ENCODE data around the gene TMEM244.
"Not testable (repeated sequence)": the region's sequence is repeated elsewhere in the genome, so short reads cannot be mapped to it uniquely, and the experiment has no call there.

Gene TMEM244

DNA sequence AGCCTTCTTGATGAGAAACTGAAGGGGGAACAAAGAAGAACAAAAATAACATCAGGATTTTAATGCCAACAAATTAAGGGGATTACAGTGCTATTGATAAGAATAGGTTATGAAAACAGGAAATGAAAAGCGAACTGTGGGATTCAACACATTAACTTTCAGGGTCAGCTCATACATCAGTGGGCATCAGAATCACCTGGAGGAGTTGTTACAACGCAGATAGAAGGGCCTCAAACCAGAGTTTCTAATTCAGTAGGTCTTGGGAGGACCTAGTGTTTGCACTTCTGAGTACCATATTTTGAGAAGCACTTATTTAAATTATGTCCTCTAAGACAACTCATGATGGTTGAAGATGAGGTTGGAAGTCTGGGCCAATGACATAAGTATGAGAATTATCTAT lies 5.6 kb upstream of the TMEM244 start:
- no peak for DNase-seq (ENCODE audit: low read depth)

DNA sequence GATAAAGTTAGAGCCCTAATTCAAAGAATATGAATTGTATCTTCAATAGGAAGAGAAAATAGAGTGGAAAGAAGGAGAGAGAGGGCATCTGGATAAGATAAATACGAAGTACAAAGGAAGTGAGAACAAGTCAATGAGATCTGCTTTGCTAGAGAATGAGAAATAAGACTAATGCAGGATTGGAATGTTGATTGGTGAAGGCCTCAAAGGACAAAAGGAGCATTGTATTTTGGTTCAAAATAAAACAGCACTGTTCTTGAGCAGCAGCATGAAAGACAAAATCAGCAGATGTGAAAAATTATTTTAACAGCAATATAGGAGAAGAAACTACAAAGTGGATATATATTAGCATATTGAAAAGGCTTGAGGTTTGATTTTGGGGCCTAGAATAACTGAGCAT lies 5.1 kb upstream of the TMEM244 start:
- DNase-seq (ENCODE audit: low read depth) = no peak

DNA sequence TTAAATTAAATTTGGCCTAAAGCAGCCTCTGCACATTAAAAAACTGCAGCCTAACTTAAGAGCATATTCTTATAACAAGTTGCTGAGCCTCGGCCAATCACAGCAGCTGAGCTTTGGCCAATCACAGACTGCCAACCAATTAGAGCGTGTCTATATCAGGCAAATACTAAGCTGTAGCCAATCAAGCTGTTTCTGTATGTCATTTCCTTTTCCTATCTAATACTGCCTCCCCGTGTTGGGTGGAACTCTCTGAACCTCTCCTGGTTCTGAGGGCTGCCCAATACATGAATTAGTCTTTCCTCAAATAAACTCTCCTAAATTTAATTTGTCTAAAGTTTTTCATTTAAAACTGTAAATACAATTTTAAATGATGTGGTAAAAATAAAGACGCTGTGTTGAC lies 3.9 kb upstream of the TMEM244 start:
- no peak for DNase-seq (ENCODE audit: low read depth)

DNA sequence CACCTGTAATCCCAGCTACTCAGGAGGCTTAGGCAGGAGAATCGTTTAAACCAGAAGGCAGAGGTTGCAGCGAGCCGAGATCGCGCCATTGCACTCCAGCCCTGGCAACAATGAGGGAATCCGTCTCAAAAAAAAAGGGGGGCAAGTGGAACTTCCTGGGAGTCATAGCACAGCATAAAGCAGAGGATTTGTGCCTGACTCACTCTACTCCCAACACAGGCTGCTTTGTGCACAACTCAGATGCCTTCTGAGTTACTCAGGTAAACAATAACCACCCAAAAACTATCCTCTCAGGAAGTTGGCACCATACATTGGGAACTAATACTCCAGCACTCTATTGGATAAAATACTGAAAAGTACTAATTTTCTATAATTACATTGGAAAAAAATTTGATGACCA lies 2.5 kb upstream of the TMEM244 start:
- no peak for DNase-seq (ENCODE audit: low read depth)

DNA sequence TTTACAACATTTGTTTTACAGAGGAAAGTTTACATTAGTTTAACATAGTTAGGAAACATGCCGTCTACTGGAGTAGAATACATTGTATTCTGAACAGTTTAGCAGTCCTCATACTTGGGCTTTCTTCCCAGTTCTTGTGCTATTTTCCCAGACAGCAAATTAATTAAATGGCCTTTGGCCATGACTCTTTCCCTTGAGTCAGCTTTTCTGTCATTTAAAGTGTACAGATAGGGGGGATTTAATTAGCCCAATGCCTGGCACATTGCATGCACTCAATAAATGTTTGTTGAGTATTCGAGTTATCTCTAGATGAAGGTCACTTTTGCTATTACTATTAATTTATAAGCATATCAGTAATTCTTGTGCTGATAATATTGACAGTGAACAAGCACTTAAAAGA lies 1.6 kb downstream of the TMEM244 start:
- no peak for DNase-seq (ENCODE audit: low read depth)

DNA sequence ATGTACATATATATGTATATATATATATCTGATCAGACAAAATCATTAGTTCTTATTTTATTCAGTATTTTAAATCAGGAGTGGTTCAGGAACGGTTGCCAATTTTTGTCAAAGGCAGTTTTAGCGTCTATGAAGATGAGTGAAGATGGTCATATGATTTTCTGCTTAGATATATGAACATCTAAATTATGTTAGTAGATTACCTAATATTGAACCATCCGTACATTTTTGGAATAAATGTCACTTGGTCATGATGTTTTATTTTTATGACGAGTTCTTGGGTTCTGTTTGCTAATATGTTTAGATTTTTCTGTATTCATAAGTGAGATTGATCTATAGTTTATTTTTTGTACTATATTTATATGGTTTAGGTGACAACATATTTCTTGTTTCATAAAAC lies 3.3 kb downstream of the TMEM244 start:
- no peak for DNase-seq (ENCODE audit: low read depth)

DNA sequence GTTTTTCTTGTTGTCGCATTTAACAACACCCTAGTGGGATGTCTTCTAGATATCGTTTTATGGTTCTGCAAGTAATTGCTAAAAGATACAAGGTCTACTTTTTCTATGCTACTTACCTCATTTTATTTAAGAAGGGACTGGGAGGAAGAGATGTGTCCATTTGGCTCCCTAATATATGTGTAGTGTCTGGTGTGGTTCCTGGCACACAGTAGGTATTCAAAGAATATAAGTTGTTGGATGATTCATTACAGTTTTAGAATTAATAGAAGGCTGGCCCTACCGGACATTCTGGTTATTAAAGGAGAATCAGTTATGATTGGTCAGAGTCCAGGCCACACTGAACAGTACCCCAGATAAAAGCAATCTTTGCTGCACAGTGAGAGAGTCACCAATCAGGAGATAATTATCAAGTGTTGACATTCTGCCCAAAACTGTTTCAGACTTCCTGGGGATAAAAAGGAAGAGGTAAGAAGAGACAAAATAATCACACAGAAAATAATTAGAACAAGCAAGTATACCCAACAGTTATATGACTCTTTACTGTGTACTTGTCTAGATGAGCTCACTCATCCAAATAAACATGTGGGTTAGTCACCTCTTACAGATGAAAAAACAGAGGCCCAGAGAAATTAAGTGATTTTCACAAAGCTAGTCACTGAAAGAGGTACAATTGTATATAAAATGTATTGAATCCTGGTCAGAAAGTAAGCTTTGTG lies 7.0 kb downstream of the TMEM244 start:
- DNase-seq (ENCODE audit: low read depth) = no peak

DNA sequence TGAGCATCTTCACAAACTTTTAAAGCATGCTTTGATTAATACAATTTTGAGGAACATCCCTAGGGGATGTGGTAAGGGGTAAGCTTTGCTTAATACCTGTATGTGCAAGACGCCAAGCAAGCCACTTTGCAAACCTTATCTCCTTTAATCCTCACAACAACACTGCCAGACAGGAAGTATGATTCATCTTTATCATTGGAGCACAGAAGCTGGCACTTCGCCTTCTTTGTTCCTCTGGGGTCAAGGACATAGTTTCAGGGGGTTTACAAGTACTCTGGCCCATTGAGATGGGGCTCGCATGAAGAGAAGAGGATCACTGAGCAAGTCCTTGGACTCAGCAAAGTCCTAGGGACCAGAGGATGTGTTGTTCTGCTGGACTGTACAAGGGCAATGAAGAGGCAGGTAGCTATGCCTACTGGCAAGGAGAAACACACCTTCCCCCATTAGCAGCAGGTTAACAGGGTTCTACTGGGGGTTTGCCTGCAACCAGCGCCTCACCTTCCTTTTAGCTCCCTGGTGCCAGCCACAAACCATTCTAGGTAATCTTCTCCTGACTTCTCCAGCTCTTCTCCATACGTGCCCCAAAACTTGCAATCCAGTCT lies 8.8 kb downstream of the TMEM244 start:
- DNase-seq (ENCODE audit: low read depth) = no peak

DNA sequence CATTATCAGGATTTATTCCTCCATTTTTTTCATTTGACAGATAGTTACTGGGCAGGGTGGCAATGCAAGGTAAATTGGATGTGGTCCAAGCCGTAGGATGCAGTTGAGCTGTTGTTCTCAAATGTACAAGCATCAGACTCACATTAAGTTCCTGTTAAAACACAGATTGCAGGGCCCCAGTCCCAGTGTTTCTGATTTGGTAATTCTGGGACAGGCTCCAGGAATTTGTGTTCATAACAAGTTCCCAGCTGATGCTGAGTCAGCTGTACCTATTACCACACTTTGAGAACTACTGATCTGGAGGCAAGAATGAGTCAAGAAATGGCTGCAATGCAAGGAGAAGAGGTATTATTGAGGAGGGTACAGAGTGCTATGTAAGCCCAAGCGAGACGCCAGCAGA lies 11.7 kb downstream of the TMEM244 start:
- no peak for DNase-seq (ENCODE audit: low read depth)

DNA sequence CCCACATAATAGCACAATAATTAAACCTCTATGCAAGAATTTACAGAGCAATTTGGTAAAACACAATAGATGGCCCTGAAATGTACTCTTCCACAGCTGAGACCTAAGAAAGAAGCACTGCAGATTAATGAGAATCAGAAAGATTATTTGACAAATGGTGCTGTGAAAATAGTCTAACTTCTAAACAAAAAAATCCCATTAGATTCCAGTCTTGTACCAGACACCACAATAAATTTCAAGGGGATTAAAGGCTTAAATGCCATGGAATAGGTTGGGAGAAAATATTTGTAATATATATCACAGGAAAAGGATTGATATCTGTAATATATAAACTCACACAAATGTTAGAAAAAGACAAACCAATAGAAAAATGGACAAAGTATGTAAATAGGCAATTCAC lies 14.4 kb downstream of the TMEM244 start:
- DNase-seq (ENCODE audit: low read depth) = no peak

DNA sequence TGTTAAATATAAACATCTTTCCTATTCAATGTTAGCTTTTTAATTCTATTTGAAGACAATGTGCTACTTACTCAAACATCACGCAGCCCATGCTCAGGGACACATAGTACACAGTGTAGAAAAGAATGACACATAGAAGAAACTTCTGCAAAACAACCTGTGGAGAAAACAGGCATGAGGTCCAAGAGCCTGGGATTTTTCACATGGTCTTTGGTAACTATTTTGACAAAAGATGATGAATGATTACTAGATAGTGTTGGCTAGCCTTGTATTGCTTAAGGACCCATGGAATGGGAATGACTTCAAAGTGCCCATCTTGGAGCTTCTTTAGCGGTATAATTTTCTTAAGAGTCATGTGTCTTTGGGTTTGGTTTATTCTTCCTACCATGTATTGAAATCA lies 15.4 kb downstream of the TMEM244 start:
- no peak for DNase-seq (ENCODE audit: low read depth)

DNA sequence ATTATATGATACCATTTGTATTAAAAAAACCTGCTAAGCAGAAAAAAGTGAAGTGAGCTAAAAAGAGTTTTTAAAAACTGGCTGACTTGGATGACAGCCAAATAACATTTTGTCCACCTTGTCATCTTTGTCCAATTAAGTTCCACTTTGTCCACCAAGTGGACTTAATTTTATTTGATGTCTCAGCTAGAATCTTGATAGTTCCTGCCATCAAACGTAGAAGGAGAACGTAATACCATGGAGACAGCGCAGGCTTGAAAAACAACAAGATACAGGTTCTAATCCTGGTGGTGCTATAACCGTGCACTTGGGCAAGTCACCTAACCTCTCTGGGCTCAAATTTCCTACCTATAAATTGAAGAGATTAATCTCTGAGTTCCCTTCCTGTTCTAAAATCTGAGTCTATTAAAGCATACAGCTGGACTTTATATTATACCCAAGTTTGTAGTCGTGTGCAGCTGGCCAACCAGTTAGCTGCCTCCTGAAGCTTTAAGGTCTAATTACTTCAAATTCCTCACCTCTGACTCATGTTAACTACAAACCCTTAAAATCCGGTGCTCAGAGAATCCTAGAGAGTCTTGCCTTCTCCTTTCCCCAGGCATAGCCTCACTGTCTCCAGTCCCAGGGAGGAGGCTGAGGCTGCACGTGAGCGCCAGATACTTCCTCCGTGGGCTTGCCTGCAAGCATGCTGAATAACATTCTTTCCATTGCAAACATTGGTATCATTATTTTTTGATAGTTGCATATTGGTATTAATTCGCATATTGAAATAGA lies 16.8 kb downstream of the TMEM244 start:
- DNase-seq (ENCODE audit: low read depth) = no peak

DNA sequence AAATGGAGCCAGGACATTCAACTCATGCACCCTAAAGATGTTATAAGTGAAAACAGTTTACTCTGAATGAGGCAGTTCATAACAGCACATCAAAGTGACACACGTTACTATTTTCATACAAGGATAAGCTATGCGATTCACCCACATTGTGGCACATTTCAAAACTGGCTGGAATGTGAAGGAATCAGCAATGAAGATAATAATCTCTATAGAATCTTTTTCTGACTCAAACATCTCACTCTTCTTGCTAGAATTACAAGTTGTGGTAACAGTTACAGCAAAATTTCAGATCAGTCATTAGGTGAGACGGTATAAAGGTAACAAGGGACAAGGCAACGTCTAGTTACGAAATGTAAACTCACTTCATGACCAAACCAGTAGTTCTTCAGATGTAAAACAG lies 17.5 kb downstream of the TMEM244 start:
- no peak for DNase-seq (ENCODE audit: low read depth)

DNA sequence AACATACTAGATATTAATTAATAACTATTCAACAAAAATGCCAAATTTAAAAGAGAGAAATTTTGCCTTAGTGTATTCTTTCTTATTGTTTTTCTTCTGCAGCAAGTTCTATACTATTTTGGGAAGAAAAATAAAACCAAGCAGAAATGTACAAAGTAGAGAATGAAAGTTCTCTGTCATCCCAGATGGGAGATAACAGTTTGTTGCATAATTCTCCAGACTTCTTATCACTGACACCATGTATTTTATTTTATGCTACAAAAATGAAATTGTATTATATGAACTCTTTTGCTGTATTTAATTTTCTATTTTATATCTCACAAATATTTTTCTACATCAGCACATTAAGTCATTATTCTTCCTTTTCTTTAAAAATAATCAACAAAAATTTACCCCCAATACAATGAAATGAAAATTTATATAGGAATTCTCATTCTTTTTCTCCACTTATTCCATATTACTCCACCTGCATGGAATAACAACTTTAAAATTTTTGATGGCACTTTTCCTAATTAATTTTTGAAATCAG lies 18.2 kb downstream of the TMEM244 start:
- no peak for DNase-seq (ENCODE audit: low read depth)

DNA sequence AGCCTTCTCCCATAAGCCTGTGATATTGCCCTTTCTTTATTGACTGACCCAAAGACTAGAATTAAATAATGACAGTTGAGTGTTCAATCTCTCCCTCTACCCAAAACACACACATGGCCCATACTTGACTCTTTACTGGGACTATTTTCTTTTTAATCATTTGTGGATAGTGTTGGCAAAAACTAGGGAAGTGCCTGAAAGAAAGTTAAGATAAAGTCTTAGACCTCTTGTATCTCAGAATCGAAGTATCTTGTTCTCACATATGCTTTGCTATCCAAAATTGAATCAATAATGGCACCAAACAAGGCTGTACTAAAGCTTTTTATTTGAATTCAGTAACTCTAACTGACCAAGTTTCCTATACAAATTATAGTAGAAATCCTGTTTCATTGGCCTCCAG lies 19.0 kb downstream of the TMEM244 start:
- DNase-seq (ENCODE audit: low read depth) = no peak

DNA sequence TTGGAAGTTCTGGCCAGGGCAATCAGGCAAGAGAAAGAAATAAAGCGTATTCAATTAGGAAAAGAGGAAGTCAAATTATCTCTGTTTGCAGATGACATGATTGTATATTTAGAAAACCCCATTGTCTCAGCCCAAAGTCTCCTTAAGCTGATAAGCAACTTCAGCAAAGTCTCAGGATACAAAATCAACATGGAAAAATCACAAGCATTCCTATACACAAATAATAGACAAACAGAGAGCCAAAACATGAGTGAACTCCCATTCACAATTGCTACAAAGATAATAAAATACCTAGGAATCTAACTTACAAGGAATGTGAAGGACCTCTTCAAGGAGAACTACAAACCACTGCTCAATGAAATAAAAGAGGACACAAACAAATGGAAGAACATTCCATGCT lies 21.6 kb downstream of the TMEM244 start:
- not testable (repeated sequence) for DNase-seq (ENCODE audit: low read depth)

DNA sequence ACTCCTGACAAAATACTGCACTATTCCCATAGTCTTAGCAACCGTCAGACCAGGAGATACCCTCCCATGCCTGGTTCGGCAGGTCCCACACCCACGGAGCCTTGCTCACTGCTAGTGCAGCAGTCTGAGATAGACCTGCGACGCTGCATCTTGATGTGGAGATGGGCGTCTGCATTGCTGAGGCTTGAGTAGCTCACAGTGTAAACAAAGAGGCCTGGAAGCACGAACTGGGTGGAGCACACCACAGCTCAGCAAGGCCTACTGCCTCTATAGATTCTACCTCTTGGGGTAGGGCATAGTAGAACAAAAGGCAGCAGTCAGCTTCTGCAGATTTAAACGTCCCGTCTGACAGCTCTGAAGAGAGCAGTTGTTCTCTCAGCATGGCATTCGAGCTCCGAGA lies 25.4 kb downstream of the TMEM244 start:
- no peak for DNase-seq (ENCODE audit: low read depth)

DNA sequence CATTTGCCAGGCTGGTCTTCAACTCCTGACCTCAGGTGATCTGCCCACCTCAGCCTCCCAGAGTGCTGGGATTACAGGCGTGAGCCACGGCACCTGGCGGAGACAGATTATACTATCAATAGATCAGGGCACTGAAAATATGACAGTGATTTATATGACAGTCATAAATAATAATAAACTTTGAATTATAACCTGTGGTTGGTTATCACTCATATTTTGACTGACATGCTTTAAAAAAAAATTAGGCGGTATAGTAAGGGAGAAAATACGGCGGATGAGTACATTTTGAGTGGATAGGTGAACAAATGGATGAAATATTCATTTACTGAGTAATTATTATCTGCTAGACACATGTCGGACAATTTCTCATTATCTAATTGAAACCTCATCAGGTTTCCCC lies 28.8 kb downstream of the TMEM244 start:
- no peak for DNase-seq (ENCODE audit: low read depth)

DNA sequence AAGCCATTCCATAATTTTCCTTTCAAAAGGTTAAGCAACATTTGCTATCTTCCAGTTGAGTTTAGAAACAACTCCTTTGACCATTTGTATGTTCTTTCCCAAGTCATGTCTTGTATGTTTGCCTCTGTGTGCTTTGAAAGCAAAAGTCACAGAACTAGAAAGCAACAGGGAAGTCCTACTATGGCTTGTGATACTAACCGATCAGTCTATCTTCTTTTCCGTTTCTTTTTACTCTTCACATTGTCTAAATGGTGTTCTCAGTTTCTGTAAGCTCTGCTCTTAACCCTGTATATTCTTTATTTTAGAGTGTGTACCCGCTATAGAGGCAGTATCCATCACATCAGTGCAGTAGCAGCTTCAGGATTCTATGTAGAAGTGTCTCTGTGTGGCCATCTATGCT lies 32.9 kb downstream of the TMEM244 start:
- no peak for DNase-seq (ENCODE audit: low read depth)

DNA sequence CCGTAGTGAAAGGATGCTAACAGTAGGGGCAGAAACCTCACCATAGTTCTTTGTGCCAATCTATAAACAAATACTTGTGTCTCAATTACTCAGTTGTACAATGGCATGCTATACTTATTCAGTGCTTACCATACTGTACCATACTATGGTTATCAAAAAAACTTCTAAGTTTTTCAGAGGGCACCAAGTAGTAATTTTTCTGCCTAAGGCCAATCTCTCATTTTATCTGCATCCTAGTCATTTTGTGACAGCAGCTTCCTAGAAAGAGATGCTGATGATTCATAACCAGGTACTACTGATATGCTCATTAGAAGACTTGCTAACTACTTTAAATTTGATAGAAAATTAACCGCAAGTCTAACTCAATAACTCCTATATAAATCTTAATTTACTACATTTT lies 42.9 kb downstream of the TMEM244 start:
- DNase-seq (ENCODE audit: low read depth) = no peak

DNA sequence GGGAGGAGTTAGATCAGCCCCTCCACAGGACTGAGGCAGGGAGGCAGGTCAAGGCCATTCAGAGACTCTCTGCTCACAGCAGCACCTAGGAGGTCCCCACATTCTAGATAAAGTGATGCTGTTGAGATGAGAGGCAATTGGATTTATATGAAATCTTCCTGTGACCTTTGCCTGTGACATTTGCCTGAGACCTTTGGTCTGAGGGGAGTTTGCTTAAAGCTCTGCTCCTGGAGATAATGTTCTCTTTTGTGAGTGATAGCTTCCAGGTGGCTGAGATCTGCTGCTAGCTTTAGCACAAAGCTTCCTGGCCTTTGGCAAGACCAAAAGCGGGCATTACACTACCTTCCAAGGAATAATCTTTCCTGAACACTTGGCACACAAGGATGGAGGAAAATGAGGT lies 43.3 kb downstream of the TMEM244 start:
- no peak for DNase-seq (ENCODE audit: low read depth)

DNA sequence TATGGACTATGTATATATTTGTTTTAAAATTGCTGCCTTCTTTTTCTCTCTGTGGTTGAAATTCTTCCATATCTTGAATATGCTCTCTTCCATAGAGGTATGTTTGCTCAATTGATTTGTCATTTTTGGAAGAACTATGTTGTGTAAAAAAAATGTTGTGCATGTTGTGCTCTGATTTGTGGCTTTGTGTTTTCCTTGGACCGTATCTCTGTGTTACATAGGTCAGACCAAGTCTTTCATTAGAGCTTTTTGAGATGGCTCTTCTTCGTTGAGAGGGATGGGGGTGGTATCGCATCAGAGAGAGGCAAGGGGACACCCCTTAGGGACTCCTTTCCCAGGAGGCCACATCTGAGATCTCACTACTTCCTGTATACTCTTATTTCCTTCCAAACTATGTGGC lies 43.8 kb downstream of the TMEM244 start:
- DNase-seq (ENCODE audit: low read depth) = no peak

DNA sequence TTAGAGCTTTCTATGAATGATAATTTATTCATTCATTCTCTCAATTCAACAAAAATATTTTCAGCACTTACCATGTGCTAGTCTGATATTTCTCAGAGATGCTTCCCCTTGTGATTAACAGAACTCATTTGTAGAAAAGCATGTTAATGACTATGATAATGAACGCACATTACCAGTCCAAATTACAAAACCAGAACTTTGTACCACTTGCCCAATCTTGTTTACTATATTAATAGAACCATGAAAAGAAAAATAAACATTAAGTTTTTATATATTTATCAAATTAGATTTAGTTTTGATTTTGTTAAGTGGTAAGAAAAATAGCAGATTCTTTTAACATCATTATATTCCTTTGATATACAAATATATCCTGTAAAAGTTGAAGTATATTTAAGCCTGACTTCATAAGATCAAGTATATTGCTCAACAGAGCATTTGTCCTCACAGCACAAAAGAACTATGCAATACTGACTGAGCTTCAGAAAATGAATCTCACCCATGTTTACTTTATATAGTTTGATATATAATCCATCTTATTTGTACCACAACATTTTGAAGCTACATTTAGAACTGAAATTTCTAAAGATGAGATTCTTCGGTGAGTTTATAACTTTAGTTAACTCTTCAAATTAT lies 48.9 kb downstream of the TMEM244 start:
- no peak for DNase-seq (ENCODE audit: low read depth)

Measured in stimulated activated CD8-positive, alpha-beta memory T cell treated with anti-CD3 and anti-CD28 coated beads, Interleukin-15, amount 100 ng/mL, for 24 hours (primary cell).